ENCODE measurements around the gene CCDC171.

GRCh38 chr9:16010221-16010620 is 457.4 kb downstream of the CCDC171 start:
- no peak for TF ChIP-seq POLR2A (IDR thresholded peaks at IDR 0.05)
- no peak for TF ChIP-seq CTCF (IDR thresholded peaks at IDR 0.05)

All from thyroid gland (tissue), 4 donors.